ENCODE results near the gene PPP2R2B. TPM values are rescaled to one million over a fixed set of nuclear protein-coding genes. Genes with fewer than 3 reads are reported as not detected.
A peak's percentile ranks its signal among the peaks of the same experiment; 100 is the strongest.

Gene PPP2R2B
- total RNA-seq, 1 donor from 2014 or later = 2.6 TPM

- DNase-seq (ENCODE audit: low spot score) = no peak
These were observed 93.5 kb downstream of the PPP2R2B start for GRCh38 chr5:146785065-146785464.

- DNase-seq (ENCODE audit: low spot score) = no peak
These were observed 97.4 kb downstream of the PPP2R2B start for GRCh38 chr5:146781157-146781556.

GRCh38 chr5:146779211-146779869, 99.2 kb downstream of the PPP2R2B start:
- no peak for DNase-seq (ENCODE audit: low spot score)

- DNase-seq (ENCODE audit: low spot score) = no peak
These were observed 99.8 kb downstream of the PPP2R2B start for GRCh38 chr5:146778795-146779194.

GRCh38 chr5:146778261-146778660, 100.3 kb downstream of the PPP2R2B start:
- DNase-seq (ENCODE audit: low spot score) = no peak

- no peak for DNase-seq (ENCODE audit: low spot score)
These were observed 105.6 kb downstream of the PPP2R2B start for GRCh38 chr5:146772881-146773466.

GRCh38 chr5:146770980-146771379, 107.6 kb downstream of the PPP2R2B start:
- DNase-seq (ENCODE audit: low spot score) = no peak

GRCh38 chr5:146770546-146770945, 108.0 kb downstream of the PPP2R2B start:
- no peak for DNase-seq (ENCODE audit: low spot score)

- DNase-seq (ENCODE audit: low spot score) = no peak
These were observed 111.0 kb downstream of the PPP2R2B start for GRCh38 chr5:146767534-146767933.

GRCh38 chr5:146766013-146766412, 112.5 kb downstream of the PPP2R2B start:
- DNase-seq (ENCODE audit: low spot score) = no peak

- DNase-seq (ENCODE audit: low spot score) = no peak
These were observed 113.3 kb downstream of the PPP2R2B start for GRCh38 chr5:146765089-146765832.

GRCh38 chr5:146762830-146763229, 115.7 kb downstream of the PPP2R2B start:
- peak; percentile 47 for DNase-seq (ENCODE audit: low spot score)

- DNase-seq (ENCODE audit: low spot score) = no peak
These were observed 116.7 kb downstream of the PPP2R2B start for GRCh38 chr5:146761811-146762210.

GRCh38 chr5:146758938-146759337, 119.6 kb downstream of the PPP2R2B start:
- no peak for DNase-seq (ENCODE audit: low spot score)

GRCh38 chr5:146758076-146758475, 120.5 kb downstream of the PPP2R2B start:
- DNase-seq (ENCODE audit: low spot score) = no peak

GRCh38 chr5:146756546-146756945, 122.0 kb downstream of the PPP2R2B start:
- DNase-seq (ENCODE audit: low spot score) = no peak

- no peak for DNase-seq (ENCODE audit: low spot score)
These were observed 122.8 kb downstream of the PPP2R2B start for GRCh38 chr5:146755793-146756192.

- DNase-seq (ENCODE audit: low spot score) = no peak
These were observed 123.9 kb downstream of the PPP2R2B start for GRCh38 chr5:146754621-146755020.

GRCh38 chr5:146753641-146754040, 124.9 kb downstream of the PPP2R2B start:
- DNase-seq (ENCODE audit: low spot score) = no peak

GRCh38 chr5:146751781-146752401, 126.7 kb downstream of the PPP2R2B start:
- DNase-seq (ENCODE audit: low spot score) = peak; percentile 15

GRCh38 chr5:146751054-146751453, 127.5 kb downstream of the PPP2R2B start:
- DNase-seq (ENCODE audit: low spot score) = peak; percentile 24

- no peak for DNase-seq (ENCODE audit: low spot score)
These were observed 130.0 kb downstream of the PPP2R2B start for GRCh38 chr5:146748533-146748932.

Measured in mucosa of gallbladder (tissue), 1 donor.